ENCODE results near the gene LAMA1. TPM values are rescaled to one million over a fixed set of nuclear protein-coding genes. Genes with fewer than 3 reads are reported as not detected.

LAMA1 gene
- total RNA-seq, 1 experiment from 2014 or later, result not detected

GRCh38 chr18:7023063-7023580 is 94.5 kb downstream of the LAMA1 start:
- DNase-seq (no peak), ATAC-seq (no peak)
- TF ChIP-seq CTCF (conservative IDR thresholded peaks at IDR 0.05; ENCODE audit: low read depth, low read length) (no peak), EZH2phosphoT487 (IDR thresholded peaks at IDR 0.05; ENCODE audit: borderline replicate concordance, low read length) (no peak), EZH2 (IDR thresholded peaks at IDR 0.05; ENCODE audit: low read length, unreplicated experiment) (no peak)
- H3K9me2 ChIP-seq (replicated peaks; ENCODE audit: low read length), result no peaks in the 10 kb centered on the region
- H3K4me3 ChIP-seq (ENCODE audit: low read length), result no peak overlapping the region
- H3K9ac ChIP-seq (ENCODE audit: low read length), result no peak overlapping the region
- no peaks in the 10 kb centered on the region for H4K20me1 ChIP-seq (ENCODE audit: low read length)
- ChIA-PET CTCF (no interaction called here), POLR2A (ENCODE audit: unreplicated experiment) (interaction anchor here (0.5 kb wide), 1 partner anchor 39 kb away, joined by 3 read pairs; no protein-coding TSS in a partner anchor)
- no peaks in the 10 kb centered on the region for H3K36me3 ChIP-seq (ENCODE audit: low read depth, low read length)
- intact Hi-C loops (cut with micrococcal nuclease), result loop anchor here (5.0 kb wide), 2 partner anchors 481 to 1156 kb away; no protein-coding TSS in a partner anchor
- H3F3A ChIP-seq (ENCODE audit: low read length, unreplicated experiment), result no peaks in the 10 kb centered on the region
- peaks cover 39% of the 10 kb centered on the region for H3K27me3 ChIP-seq (ENCODE audit: low read length)
- no peak overlapping the region for H3K4me2 ChIP-seq (ENCODE audit: low read length)
- no peak overlapping the region for H2AFZ ChIP-seq (ENCODE audit: low read length)
- no peaks in the 10 kb centered on the region for H3K9me3 ChIP-seq (ENCODE audit: low read length)
- no peaks in the 10 kb centered on the region for H3K4me1 ChIP-seq (ENCODE audit: insufficient read depth, low read length)
- no TSS peak for BruUV-seq (replicated peaks)
- H3K27ac ChIP-seq (ENCODE audit: low read length), result no peak overlapping the region
- H3K79me2 ChIP-seq (ENCODE audit: low read length), result no peaks in the 10 kb centered on the region

- Histone ChIP-seq H4K20me1 (ENCODE audit: low read length) (no peaks in the 10 kb centered on the region), H3K27me3 (ENCODE audit: low read length) (peaks cover 30% of the 10 kb centered on the region), H3K4me2 (ENCODE audit: low read length) (peak overlapping the region; percentile 42; the same call in 1 of the 2 replicates), H3K9me3 (ENCODE audit: low read length) (no peaks in the 10 kb centered on the region), H3K4me3 (ENCODE audit: low read length) (no peak overlapping the region), H3F3A (ENCODE audit: low read length, unreplicated experiment) (no peaks in the 10 kb centered on the region), H3K27ac (ENCODE audit: low read length) (no peak overlapping the region), H3K4me1 (ENCODE audit: insufficient read depth, low read length) (no peaks in the 10 kb centered on the region), H2AFZ (ENCODE audit: low read length) (peak overlapping the region; percentile 43; the same call in 1 of the 2 replicates), H3K9ac (ENCODE audit: low read length) (no peak overlapping the region), H3K9me2 (replicated peaks; ENCODE audit: low read length) (no peaks in the 10 kb centered on the region), H3K79me2 (ENCODE audit: low read length) (no peaks in the 10 kb centered on the region), H3K36me3 (ENCODE audit: low read depth, low read length) (no peaks in the 10 kb centered on the region)
- no peak for TF ChIP-seq EZH2phosphoT487 (IDR thresholded peaks at IDR 0.05; ENCODE audit: borderline replicate concordance, low read length)
- TF ChIP-seq CTCF (conservative IDR thresholded peaks at IDR 0.05; ENCODE audit: low read depth, low read length), result peak; percentile 95
- no TSS peak for BruUV-seq (replicated peaks)
- DNase-seq, result peak; percentile 92
- ChIA-PET CTCF (interaction anchor here (0.6 to 1.7 kb wide), 3 partner anchors 101 to 1421 kb away, joined by 6 to 11 read pairs (median 6); no protein-coding TSS in a partner anchor), POLR2A (ENCODE audit: unreplicated experiment) (interaction anchor here (0.5 kb wide), 1 partner anchor 39 kb away, joined by 3 read pairs; no protein-coding TSS in a partner anchor)
- intact Hi-C loops (cut with micrococcal nuclease), result loop anchor here (1.0 to 5.0 kb wide), 3 partner anchors 102 to 1155 kb away; no protein-coding TSS in a partner anchor
- peak; percentile 97 for ATAC-seq
Measured at GRCh38 chr18:7021994-7022840, 95.4 kb downstream of the LAMA1 start.
